HT-29 (cell line): ENCODE measurements around the gene KRTAP9-1. TPM values are rescaled to one million over a fixed set of nuclear protein-coding genes. Genes with fewer than 3 reads are reported as not detected.
"Not testable (repeated sequence)": the region's sequence is repeated elsewhere in the genome, so short reads cannot be mapped to it uniquely, and the experiment has no call there.

ENCODE experiments used
- DNase-seq: peaks from one replicate; pipeline ENCODE4 v3.0.0-alpha.2; 2015; ENCODE audit warnings: low spot score
- total RNA-seq: library from RNA; depleted of rRNA; stranded (reverse); fragments of >200 nt; shearing (Covaris generic); gene quantifications from 2 replicates; pipeline ENCODE4 v1.2.3, GENCODE V29; 2014; rRNA removed

The KRTAP9-1 gene, protein sequence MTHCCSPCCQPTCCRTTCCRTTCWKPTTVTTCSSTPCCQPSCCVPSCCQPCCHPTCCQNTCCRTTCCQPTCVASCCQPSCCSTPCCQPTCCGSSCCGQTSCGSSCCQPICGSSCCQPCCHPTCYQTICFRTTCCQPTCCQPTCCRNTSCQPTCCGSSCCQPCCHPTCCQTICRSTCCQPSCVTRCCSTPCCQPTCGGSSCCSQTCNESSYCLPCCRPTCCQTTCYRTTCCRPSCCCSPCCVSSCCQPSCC
- total RNA-seq = not detected in 2 replicates

DNA sequence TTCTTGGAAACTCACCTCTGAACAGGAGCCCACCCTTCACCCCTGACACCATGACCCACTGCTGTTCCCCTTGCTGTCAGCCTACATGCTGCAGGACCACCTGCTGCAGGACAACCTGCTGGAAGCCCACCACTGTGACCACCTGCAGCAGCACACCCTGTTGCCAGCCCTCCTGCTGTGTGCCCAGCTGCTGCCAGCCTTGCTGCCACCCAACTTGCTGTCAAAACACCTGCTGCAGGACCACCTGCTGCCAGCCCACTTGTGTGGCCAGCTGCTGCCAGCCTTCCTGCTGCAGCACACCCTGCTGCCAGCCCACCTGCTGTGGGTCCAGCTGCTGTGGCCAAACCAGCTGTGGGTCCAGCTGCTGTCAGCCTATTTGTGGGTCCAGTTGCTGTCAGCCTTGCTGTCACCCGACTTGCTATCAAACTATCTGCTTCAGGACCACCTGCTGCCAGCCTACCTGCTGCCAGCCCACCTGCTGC, at the start of gene KRTAP9-1:
KRTAP9-1 (plus strand) TSS at position 51 of the 482 bp plus-strand sequence; CDS start at position 51, 0 bp downstream.
- not testable (repeated sequence) for DNase-seq

DNA sequence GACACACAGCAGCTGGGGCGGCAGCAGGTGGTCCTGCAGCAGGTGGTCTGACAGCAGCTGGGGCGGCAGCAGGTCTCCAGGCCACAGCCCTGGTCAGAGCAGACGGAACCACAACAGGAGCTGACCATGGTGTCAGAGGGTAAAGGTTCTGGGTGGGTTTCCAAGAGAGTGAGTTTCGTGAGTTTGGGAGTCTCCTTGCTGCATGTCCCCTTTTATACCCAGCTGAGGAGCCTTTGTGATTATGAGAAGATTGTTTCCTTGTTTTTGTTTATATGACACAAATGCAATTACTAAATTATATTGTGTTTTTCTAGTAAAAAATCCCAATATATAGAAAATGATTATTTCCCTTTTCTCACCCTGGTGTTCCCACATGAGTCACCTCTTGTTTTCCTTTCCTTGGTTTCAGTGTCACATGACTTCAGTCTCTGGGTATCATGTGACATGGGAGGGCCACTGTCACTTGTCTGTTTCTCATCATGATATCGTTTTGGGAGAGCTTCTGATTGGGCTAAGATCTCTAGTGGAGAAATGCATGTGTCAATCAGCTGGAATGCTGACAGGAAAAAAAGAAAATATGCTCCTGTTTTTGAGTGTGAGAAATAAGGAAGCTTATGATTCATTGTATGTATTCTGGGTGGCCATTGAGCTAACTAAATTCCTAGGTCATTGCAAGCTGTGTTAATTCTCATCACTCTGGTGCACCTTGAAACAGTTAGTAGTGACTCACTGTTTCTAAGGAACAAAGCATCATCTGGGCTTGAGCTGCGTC, 49.1 kb upstream of the KRTAP9-1 start, which contains the start of gene KRTAP4-6:
KRTAP4-6 (minus strand) TSS at position 185 of the 772 bp plus-strand sequence; CDS start at position 128, 57 bp downstream.
- DNase-seq = no peak

DNA sequence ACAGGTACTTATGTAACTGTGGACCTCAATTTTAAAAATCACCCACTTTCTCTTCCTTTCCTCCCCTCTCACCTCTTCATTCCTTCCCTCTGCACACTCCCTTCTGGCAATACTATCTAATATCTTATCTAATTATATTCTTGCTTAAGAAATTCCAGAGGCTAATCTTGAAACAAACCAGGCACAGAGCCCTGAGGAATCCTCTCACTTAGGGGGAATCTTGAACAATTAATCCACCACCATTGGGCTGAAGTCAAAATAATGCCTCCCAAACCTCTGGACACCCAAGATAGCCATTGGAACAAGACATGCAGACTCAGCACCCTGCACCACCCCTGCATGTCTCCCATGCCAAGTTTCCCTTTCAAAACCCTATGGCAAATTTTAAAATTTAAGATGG, 48.3 kb upstream of the KRTAP9-1 start:
- no peak for DNase-seq

DNA sequence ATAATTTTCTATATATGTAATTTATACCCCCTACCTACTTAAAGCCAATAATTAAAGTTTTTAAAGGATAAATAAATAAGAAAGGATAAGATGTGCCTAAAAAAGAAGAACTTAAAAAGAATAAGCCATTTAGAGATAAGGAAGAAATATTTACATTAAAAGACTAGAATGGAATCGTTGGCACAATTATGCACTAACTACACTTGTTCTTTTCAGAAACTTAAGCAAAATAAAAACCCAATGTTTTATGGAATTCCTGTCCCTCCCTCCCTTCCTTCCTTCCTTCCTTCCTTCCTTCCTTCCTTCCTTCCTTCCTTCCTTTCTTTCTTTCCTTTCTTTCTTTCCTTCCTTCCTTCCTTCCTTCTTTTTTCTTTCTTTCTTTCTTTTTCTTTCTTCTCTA, 44.8 kb upstream of the KRTAP9-1 start:
- DNase-seq = no peak

DNA sequence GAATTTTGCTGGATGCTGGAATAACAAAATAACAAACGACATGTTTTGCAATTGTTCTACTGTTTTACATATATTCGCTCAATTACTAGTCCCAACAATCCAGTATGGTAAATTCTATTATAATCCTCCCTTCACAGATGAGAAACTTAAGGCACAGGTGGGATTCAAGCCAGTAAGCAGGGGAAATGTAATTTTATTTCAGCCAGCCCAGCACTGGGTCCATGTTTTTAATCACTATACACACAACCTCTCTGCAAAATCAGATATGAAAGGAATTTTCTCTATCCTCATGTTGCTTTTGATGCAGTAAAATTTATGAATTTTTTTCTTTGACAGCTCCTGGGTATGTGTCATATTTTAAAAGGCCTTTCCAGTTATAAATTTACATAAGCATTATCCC, 44.4 kb upstream of the KRTAP9-1 start:
- DNase-seq = no peak

GRCh38 chr17:41147531-41148204, 42.0 kb upstream of the KRTAP9-1 start:
- DNase-seq = no peak

- DNase-seq = not testable (repeated sequence)
Measured at GRCh38 chr17:41148971-41149651, 40.6 kb upstream of the KRTAP9-1 start.

- DNase-seq = no peak
Measured at GRCh38 chr17:41149652-41149985, 40.1 kb upstream of the KRTAP9-1 start, which contains the start of gene KRTAP4-5. Gene KRTAP4-5 (minus strand): TSS chr17:41149825. CDS start chr17:41149767, 58 bp downstream.

GRCh38 chr17:41150026-41150425, 39.7 kb upstream of the KRTAP9-1 start:
- DNase-seq = no peak

GRCh38 chr17:41151525-41151924, 38.2 kb upstream of the KRTAP9-1 start:
- DNase-seq = no peak

GRCh38 chr17:41153856-41154255, 35.8 kb upstream of the KRTAP9-1 start:
- no peak for DNase-seq

DNA sequence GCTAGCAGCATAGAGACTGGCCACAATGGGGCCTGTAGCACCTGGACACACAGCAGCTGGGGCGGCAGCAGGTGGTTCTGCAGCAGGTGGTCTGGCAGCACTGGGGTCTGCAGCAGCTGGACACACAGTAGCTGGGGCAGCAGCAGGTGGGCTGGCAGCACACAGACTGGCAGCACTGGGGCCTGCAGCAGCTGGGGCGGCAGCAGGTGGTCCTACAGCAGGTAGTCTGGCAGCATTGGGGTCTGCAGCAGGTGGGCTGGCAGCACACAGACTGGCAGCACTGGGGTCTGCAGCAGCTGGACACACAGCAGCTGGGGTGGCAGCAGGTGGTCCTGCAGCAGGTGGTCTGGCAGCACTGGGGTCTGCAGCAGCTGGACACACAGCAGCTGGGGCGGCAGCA, 29.5 kb upstream of the KRTAP9-1 start:
- DNase-seq = not testable (repeated sequence)

DNA sequence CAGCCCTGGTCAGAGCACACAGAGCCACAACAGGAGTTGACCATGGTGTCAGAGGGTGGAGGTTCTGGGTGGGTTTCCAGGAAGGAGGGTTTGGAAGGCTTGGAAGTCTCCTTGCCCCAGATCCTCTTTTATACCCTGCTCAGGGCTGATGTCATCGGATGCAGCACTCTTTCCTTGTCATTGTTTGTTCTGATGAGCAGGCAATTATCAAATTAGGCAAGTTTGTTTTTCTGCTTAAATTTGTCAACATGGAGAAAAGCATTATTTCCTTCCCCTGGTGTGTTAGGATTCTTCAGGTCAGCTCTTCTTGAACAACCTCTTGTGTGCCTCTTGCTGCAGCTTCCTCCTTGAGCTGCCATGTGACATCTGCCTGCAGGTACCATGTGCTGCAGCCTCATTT, 29.0 kb upstream of the KRTAP9-1 start, which contains the start of gene KRTAP4-4:
KRTAP4-4 (minus strand) TSS at position 101 of the 400 bp plus-strand sequence; CDS start at position 44, 57 bp downstream.
- DNase-seq = no peak

DNA sequence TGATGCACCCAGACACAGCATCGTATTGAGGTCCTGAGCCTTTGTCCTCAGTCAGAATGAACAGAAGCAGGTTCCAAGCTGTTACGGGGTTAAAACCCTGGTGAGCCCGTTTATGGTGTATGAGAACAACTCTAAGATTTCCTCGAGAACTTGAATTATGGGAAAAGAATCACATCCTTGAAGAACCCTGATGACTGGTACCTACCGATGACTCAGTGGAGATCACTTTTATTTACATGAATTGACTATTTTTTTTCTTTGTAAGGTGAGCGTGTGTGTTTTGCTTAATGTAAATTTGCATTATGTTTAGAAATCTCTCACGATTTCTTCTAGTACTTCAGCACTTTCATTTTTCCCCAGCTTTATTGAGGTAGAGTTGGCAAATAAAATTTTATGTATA, 25.9 kb upstream of the KRTAP9-1 start:
- no peak for DNase-seq

- no peak for DNase-seq
Measured at GRCh38 chr17:41167561-41167960, 22.1 kb upstream of the KRTAP9-1 start.

DNA sequence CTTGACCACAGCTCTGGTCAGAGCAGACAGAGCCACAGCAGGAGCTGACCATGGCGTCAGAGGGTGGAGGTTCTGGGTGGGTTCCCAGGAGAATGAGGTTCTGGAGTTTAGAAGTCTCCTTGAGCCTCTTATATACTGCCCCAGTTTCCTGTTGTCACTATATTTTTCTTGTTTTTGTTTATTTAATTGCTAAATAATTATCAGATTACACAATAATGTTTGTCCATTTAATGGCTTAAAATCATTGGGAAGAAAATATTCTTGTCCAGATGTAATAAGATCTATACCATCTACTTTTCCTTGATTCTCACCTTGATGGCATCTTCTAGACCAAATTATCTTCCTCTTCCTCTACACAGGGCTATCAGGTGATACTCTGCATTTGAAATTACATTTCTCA, 21.6 kb upstream of the KRTAP9-1 start, which contains the start of gene KRTAP4-3:
KRTAP4-3 (minus strand) TSS at position 101 of the 400 bp plus-strand sequence; CDS start at position 52, 49 bp downstream.
- DNase-seq = no peak

DNA sequence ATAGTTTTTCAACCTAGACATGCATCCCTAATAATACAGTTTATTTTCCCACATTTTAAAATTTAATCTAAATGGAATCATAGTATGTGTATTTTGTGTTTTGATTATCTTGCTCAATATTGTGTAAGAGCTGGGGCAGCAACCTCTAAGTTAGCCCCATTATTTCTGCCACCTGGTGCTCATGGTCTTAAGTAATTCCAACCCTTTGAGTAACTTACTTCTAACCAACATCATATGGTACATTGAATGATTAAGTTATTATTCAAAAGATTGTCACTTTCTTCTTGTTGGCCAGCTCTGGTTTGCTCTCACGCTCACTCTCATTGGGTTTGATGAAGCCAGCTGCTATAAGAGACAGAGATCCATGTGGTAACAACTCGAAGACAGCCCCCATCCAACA, 17.8 kb upstream of the KRTAP9-1 start:
- no peak for DNase-seq

- DNase-seq = no peak
Measured at GRCh38 chr17:41176744-41177387, 12.8 kb upstream of the KRTAP9-1 start.

- DNase-seq = no peak
Measured at GRCh38 chr17:41177727-41178271, 11.9 kb upstream of the KRTAP9-1 start, which contains the start of gene KRTAP4-2. Gene KRTAP4-2 (minus strand): TSS chr17:41178221. CDS start chr17:41178164, 57 bp downstream.

GRCh38 chr17:41178341-41178740, 11.3 kb upstream of the KRTAP9-1 start:
- DNase-seq = no peak
